ENCODE measurements around the gene PTPRN2.

The PTPRN2 gene

GRCh38 chr7:158063850-158064610 is 523.6 kb downstream of the PTPRN2 start:
- DNase-seq (ENCODE audit: low spot score in 2 of 2) = no peak
- no peak overlapping the region for H3K4me3 Mint-ChIP-seq
- no peaks in the 10 kb centered on the region for H3K36me3 Mint-ChIP-seq (ENCODE audit: insufficient read depth)
- H3K4me1 Mint-ChIP-seq = no peaks in the 10 kb centered on the region
- H3K27ac Mint-ChIP-seq (ENCODE audit: low read depth) = no peak overlapping the region
- ATAC-seq (replicated peaks; ENCODE audit: extremely low read depth, poor library complexity, severe bottlenecking) = no peak
- H3K9me3 Mint-ChIP-seq = no peaks in the 10 kb centered on the region
- H3K27me3 Mint-ChIP-seq = no peaks in the 10 kb centered on the region

GRCh38 chr7:158062661-158063060 is 525.0 kb downstream of the PTPRN2 start:
- H3K9me3 Mint-ChIP-seq = no peaks in the 10 kb centered on the region
- H3K4me1 Mint-ChIP-seq = no peaks in the 10 kb centered on the region
- no peaks in the 10 kb centered on the region for H3K36me3 Mint-ChIP-seq (ENCODE audit: insufficient read depth)
- ATAC-seq (replicated peaks; ENCODE audit: extremely low read depth, poor library complexity, severe bottlenecking) = no peak
- no peak for DNase-seq (ENCODE audit: low spot score in 2 of 2)
- H3K27ac Mint-ChIP-seq (ENCODE audit: low read depth) = no peak overlapping the region
- no peaks in the 10 kb centered on the region for H3K27me3 Mint-ChIP-seq
- no peak overlapping the region for H3K4me3 Mint-ChIP-seq

GRCh38 chr7:158061884-158062656 is 525.6 kb downstream of the PTPRN2 start:
- no peak overlapping the region for H3K27ac Mint-ChIP-seq (ENCODE audit: low read depth)
- H3K9me3 Mint-ChIP-seq = no peaks in the 10 kb centered on the region
- no peak for DNase-seq (ENCODE audit: low spot score in 2 of 2)
- no peak overlapping the region for H3K4me3 Mint-ChIP-seq
- H3K27me3 Mint-ChIP-seq = no peaks in the 10 kb centered on the region
- no peaks in the 10 kb centered on the region for H3K36me3 Mint-ChIP-seq (ENCODE audit: insufficient read depth)
- no peak for ATAC-seq (replicated peaks; ENCODE audit: extremely low read depth, poor library complexity, severe bottlenecking)
- H3K4me1 Mint-ChIP-seq = no peaks in the 10 kb centered on the region

- Mint-ChIP-seq H3K9me3 (no peaks in the 10 kb centered on the region), H3K27me3 (no peaks in the 10 kb centered on the region), H3K36me3 (ENCODE audit: insufficient read depth) (no peaks in the 10 kb centered on the region), H3K4me1 (no peaks in the 10 kb centered on the region), H3K4me3 (no peak overlapping the region), H3K27ac (ENCODE audit: low read depth) (no peak overlapping the region)
- DNase-seq (ENCODE audit: low spot score in 2 of 2) (no peak), ATAC-seq (replicated peaks; ENCODE audit: extremely low read depth, poor library complexity, severe bottlenecking) (no peak)
These were observed 526.5 kb downstream of the PTPRN2 start for GRCh38 chr7:158061026-158061630.

- no peaks in the 10 kb centered on the region for H3K27me3 Mint-ChIP-seq
These were observed 527.4 kb downstream of the PTPRN2 start for GRCh38 chr7:158060216-158060615.

GRCh38 chr7:158057446-158057845 is 530.2 kb downstream of the PTPRN2 start:
- Mint-ChIP-seq H3K4me3 (no peak overlapping the region), H3K27me3 (no peaks in the 10 kb centered on the region), H3K27ac (ENCODE audit: low read depth) (no peak overlapping the region), H3K4me1 (no peaks in the 10 kb centered on the region), H3K36me3 (ENCODE audit: insufficient read depth) (no peaks in the 10 kb centered on the region), H3K9me3 (no peaks in the 10 kb centered on the region)
- no peak for DNase-seq (ENCODE audit: low spot score in 2 of 2)
- ATAC-seq (replicated peaks; ENCODE audit: extremely low read depth, poor library complexity, severe bottlenecking) = no peak

More at GRCh38 chr7:158060216-158060615, 527.4 kb downstream of the PTPRN2 start:
- Mint-ChIP-seq H3K4me1 (no peaks in the 10 kb centered on the region), H3K9me3 (no peaks in the 10 kb centered on the region), H3K36me3 (ENCODE audit: insufficient read depth) (no peaks in the 10 kb centered on the region), H3K27ac (ENCODE audit: low read depth) (no peak overlapping the region), H3K4me3 (no peak overlapping the region)
- ATAC-seq (replicated peaks; ENCODE audit: extremely low read depth, poor library complexity, severe bottlenecking) (no peak), DNase-seq (ENCODE audit: low spot score in 2 of 2) (no peak)

GRCh38 chr7:158056761-158057160 is 530.9 kb downstream of the PTPRN2 start:
- H3K27me3 Mint-ChIP-seq = no peaks in the 10 kb centered on the region

GRCh38 chr7:158055726-158056510 is 531.7 kb downstream of the PTPRN2 start:
- ATAC-seq (replicated peaks; ENCODE audit: extremely low read depth, poor library complexity, severe bottlenecking) (no peak), DNase-seq (ENCODE audit: low spot score in 2 of 2) (no peak)
- Mint-ChIP-seq H3K27me3 (no peaks in the 10 kb centered on the region), H3K27ac (ENCODE audit: low read depth) (no peak overlapping the region), H3K9me3 (no peaks in the 10 kb centered on the region), H3K4me1 (no peaks in the 10 kb centered on the region), H3K36me3 (ENCODE audit: insufficient read depth) (no peaks in the 10 kb centered on the region), H3K4me3 (no peak overlapping the region)

More at GRCh38 chr7:158056761-158057160, 530.9 kb downstream of the PTPRN2 start:
- ATAC-seq (replicated peaks; ENCODE audit: extremely low read depth, poor library complexity, severe bottlenecking) (no peak), DNase-seq (ENCODE audit: low spot score in 2 of 2) (no peak)
- Mint-ChIP-seq H3K9me3 (no peaks in the 10 kb centered on the region), H3K27ac (ENCODE audit: low read depth) (no peak overlapping the region), H3K4me1 (no peaks in the 10 kb centered on the region), H3K36me3 (ENCODE audit: insufficient read depth) (no peaks in the 10 kb centered on the region), H3K4me3 (no peak overlapping the region)

GRCh38 chr7:158054611-158055010 is 533.0 kb downstream of the PTPRN2 start:
- no peak overlapping the region for H3K4me3 Mint-ChIP-seq
- no peak for ATAC-seq (replicated peaks; ENCODE audit: extremely low read depth, poor library complexity, severe bottlenecking)
- no peaks in the 10 kb centered on the region for H3K36me3 Mint-ChIP-seq (ENCODE audit: insufficient read depth)

GRCh38 chr7:158054081-158054480 is 533.5 kb downstream of the PTPRN2 start:
- Mint-ChIP-seq H3K4me3 (no peak overlapping the region), H3K4me1 (no peaks in the 10 kb centered on the region), H3K27me3 (no peaks in the 10 kb centered on the region), H3K36me3 (ENCODE audit: insufficient read depth) (no peaks in the 10 kb centered on the region), H3K9me3 (no peaks in the 10 kb centered on the region), H3K27ac (ENCODE audit: low read depth) (no peak overlapping the region)
- DNase-seq (ENCODE audit: low spot score in 2 of 2) (no peak), ATAC-seq (replicated peaks; ENCODE audit: extremely low read depth, poor library complexity, severe bottlenecking) (no peak)

More at GRCh38 chr7:158054611-158055010, 533.0 kb downstream of the PTPRN2 start:
- Mint-ChIP-seq H3K27ac (ENCODE audit: low read depth) (no peak overlapping the region), H3K4me1 (no peaks in the 10 kb centered on the region), H3K27me3 (no peaks in the 10 kb centered on the region), H3K9me3 (no peaks in the 10 kb centered on the region)
- DNase-seq (ENCODE audit: low spot score in 2 of 2) = no peak

- no peak overlapping the region for H3K27ac Mint-ChIP-seq (ENCODE audit: low read depth)
- H3K27me3 Mint-ChIP-seq = no peaks in the 10 kb centered on the region
- H3K4me1 Mint-ChIP-seq = no peaks in the 10 kb centered on the region
These were observed 534.3 kb downstream of the PTPRN2 start for GRCh38 chr7:158053183-158053915.

More at GRCh38 chr7:158053183-158053915, 534.3 kb downstream of the PTPRN2 start:
- Mint-ChIP-seq H3K9me3 (no peaks in the 10 kb centered on the region), H3K36me3 (ENCODE audit: insufficient read depth) (no peaks in the 10 kb centered on the region), H3K4me3 (no peak overlapping the region)
- no peak for ATAC-seq (replicated peaks; ENCODE audit: extremely low read depth, poor library complexity, severe bottlenecking)
- DNase-seq (ENCODE audit: low spot score in 2 of 2) = no peak

All from central memory CD8-positive, alpha-beta T cell (primary cell).